ENCODE measurements around the gene HNRNPH3. TPM values are rescaled to one million over a fixed set of nuclear protein-coding genes. Genes with fewer than 3 reads are reported as not detected.
A peak's percentile ranks its signal among the peaks of the same experiment; 100 is the strongest.

HNRNPH3 gene
- total RNA-seq, 1 donor from 2014 or later: 19.3 TPM

DNA sequence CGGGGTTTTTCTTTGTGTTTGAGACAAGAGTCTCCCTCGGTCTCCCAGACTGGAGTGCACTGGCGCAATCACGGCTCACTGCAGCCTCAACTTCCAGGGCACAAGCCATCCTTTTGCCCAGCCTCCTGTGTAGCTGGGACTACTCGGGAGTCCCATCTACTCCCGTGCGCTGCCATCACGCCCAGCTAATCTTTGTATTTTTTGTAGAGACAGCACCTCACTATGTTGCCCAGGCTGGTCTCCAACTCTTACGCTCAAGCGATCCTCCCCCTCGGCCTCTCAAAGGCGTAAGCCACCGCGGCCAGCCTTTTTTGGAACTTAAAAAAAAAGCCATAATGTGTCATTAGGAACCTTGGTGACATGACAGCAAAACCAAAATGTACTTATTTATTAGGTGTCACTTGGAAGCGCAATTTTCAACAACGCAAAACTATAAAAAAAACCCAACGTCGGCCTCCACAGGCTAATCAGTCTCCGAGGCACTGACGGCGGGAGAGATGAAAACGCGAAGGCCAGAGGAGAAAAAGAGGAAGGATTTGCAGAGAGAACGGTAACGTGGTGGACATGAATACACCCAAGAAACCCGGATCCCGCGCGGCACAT, 911 bp upstream of the HNRNPH3 start:
- peak; percentile 44 for DNase-seq (ENCODE audit: low read depth)

DNA sequence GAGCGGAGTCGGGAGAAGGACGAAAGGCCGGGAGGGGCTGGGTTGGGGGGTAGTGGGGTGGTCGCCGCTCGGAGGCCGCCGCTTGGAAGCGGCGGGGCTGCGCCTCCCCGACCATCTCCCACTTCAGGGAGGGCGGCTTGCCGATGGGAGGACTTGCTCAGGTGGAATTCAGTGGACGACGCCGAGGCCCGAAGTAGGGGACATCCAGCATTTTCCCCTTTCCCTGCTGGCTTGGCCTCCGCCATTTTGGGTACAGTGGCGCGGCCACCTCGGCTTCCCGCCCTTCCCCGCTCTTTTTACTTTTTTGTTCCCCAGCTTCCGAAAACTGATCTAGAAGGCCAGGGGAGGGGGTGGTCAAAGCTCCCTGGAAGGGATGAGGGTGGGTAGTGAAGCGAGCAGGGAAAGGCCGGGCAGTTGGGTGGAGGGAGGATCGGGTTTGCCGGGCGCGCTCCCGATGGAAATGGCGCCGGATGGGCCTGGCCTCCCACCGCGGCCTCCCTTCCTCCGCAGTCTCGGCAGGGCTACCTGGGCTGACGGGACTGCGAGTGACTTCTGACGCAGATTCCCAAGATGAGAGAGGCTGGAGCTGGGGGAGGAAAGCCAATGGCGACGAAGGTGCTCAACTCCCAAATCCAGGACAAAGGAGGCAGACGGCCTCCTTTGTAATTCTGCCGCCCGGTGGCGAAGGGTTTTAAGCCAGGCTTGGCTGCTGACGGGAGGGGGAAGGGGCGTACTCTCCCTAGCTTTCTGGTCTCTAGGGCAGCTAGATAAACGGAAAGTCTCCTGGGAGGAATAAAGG, 594 bp downstream of the HNRNPH3 start, which contains the start of gene PBLD:
Gene PBLD (minus strand): TSS at position 670 of the 799 bp plus-strand sequence. CDS start 26,084 bp downstream, outside the sequence.
- peak; percentile 88 for DNase-seq (ENCODE audit: low read depth)

DNA sequence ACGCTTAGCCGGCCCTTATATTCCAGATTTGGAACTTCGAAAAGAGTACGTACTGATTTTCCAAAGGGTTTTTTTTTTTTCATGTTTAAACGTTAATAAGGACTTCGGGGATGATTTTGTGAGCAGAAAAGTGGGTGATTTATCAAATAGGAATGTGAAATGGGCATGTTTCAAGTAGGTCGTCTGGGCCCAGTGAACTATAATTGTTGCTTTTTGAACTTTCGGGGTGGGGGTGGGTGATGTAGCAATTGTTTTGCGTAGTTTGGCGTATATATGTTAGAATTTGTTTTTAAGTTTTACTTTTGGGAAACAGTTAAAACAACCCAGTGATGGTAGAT, 1.2 kb downstream of the HNRNPH3 start:
- no peak for DNase-seq (ENCODE audit: low read depth)

DNA sequence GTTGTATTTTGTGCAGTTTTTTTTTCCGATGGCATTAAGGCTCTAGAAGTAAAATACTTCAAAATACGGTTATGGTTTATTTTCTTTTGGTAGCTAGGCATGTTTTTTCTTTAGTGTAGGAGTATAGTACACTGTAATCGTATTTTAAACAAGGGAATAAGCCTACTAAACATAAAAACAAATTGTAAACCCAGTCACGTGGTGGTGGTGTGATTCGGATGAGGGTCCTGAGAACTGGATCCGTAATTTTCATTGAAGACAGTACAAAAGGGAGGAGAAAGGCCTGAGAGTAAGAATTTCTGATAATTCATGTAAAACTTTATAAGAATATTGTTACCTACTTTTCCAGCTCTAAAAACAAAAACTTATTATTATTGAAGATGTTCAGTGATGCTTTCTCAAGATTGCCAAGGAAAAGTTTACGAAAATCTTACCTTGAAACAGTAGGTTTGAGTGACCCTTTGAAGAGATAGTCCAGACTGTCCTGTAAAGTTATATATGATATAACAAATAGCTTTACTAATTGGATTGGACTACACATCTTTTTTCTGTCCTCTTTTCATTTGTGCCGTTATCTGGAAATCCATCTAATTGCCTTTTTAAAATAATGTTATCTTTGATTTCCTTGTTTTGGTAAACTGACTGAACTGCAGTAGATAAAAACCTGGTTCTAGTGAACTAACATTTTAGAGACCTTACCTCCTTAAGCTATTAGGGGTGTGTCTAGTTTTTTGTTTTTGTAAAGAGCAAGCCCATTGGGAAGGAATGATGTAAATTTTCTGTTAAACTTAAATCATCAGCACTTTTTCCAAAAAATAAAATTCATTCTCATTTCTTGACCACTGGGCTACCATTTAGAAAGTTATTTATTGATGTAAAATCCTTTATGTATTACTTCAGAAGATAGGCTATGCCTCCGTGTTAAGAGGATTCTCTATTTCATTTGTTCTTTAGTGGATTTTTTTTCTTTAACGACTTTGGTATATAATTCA, 1.9 kb downstream of the HNRNPH3 start:
- no peak for DNase-seq (ENCODE audit: low read depth)

DNA sequence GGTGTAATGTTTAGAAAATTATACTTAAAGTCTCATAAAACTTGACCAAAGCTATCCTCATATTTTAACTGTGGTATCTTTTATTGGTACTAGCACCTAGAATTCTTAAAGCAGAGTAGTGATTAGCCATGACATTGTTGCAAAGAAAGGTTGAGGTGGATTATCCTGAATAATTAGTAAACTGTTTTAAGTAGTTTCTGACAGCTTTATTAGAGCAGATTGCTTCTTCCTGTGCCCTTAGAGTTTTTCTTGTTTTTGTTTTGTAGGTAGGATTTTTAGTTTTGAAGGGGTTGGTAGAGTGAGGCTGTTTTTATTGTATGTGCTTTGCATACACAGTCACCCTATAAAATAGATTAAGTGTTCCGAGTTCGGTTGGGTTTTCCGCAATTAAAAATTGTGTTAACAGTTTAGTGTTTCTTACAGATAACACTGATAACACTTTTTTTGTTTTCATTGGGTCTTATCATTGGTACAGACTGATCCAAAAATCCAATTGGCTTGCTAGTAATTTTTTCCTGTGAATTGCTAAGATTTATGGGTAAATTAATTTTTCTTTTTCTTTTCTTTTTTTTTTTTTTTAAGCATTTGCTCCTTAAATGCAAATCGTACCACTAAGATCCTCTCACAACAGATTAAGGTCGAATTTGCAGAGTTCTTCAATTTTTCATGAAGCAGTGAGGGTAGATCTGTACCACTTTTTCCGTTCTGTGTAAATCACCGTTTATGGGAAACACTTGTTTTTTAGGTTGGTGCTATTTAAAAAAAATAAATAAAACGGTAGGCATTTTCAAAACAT, 3.0 kb downstream of the HNRNPH3 start:
- DNase-seq (ENCODE audit: low read depth): no peak

DNA sequence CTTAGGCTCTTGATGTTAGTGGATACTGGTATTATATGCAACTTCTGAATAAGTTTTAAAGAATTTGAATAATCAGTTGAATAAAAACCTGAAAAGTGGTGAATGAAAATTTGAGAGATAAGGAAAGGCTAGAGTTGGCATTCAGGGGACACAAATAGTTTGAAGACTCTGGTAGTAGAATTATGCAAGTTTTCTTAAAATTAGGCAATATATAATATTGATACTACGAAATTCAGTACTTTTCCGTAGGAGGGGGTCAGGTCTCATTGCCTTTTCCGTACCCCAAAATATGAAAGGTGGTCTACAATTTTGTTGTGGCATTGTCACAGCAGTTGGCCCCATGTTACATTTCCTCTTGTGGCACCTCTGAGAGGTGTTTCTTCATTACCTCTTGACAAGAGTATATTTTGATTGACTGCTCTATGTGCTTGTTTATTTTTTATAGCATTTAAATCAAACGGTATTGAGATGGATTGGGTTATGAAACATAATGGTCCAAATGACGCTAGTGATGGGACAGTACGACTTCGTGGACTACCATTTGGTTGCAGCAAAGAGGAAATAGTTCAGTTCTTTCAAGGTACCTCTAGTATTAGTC, 5.0 kb downstream of the HNRNPH3 start:
- DNase-seq (ENCODE audit: low read depth): no peak

DNA sequence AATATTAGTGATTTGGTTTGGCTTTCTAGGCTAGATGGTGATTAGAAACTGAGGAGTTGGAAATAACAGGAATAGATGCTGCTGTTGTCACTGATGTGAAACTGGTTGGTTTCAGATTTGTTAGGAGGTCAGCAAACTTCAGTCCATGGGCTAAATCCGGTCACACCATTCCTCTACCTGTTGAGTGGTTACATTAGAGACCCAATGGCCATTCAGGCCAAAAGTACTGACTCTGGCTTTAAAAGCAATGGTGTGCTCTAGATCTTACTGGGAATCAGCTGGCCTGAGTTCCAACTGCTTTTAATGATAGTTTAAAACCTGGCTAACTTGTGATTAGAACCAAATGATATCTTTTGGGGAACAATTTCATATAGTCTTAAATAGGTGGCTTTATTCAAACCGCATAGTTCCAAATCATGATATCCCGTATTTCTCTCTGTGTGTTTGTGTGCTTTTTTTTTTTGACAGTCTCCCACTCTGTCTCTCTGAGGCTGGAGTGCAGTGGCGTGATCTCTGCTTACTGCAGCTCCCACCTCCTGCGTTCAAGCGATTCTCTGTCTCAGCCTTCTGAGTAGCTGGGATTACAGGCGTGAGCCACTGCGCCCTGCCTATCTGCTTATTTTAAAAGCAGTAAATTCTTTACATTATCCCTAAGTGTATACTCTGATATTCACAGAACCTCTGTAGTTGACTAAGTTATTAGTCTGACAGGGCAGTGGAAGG, 8.7 kb downstream of the HNRNPH3 start:
- DNase-seq (ENCODE audit: low read depth): no peak

DNA sequence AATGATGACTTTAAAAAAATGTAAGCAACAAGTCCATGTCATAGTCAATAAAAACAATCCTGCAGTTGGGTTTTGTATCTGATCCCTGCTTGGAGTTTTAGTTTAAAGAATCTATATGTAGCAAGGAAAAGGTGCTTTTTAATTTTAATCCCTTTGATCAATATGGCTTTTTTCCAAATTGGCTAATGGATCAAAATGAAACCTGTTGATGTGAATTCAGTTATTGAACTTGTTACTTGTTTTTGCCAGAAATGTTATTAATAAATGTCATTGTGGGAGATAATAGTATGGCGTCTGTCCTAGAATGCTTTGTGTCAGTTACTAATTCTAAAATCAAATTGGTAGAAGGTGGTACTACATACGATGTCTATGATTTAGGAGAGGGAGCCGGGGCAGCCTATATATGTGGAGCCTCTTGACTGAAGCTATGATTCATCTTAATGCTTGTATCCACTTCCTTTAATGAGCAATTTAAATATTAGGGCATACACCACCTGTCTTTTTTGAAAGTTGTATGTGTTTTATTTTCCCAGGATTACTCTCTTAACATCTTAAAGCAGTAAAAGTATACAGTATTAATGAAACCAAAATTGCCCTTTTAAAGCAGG, 11.1 kb downstream of the HNRNPH3 start:
- DNase-seq (ENCODE audit: low read depth): no peak

DNA sequence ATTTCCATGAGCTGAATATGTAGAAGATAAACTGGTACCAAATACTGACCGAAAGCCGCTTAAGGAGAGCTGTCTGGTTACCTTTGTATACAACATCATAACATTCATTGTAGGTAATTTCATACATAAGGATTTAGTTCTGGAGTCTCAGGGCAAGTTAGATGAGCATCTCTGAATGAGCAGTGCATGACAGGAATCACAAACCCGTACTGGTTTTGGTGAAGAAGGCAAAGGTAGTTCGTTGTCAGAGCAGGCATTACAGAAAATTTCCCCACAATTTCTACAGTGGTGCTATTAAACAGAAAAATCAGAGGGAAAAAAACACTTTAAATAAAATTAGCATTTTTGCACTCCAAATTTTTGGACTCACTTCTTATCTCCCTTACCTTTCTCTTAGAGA, 13.8 kb downstream of the HNRNPH3 start:
- DNase-seq (ENCODE audit: low read depth): no peak

DNA sequence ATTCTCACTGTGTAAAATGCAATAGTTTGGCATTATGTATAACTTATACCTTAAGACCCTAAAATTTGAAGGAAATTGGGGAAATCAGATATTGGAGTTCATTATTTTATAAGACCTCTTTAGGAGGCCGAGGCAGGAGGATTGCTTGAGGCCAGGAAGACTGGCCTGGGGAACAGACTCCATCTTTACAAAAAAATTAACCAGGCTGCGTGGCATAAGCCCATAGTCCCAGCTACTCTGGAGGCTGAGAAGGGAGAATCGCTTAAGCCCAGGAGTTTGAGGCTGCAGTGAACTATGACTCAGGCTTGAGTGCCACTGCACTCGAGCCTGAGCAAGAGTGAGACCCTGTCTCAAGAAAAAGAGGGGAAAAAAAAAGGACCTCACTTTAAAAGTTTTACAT, 14.9 kb downstream of the HNRNPH3 start:
- no peak for DNase-seq (ENCODE audit: low read depth)

DNA sequence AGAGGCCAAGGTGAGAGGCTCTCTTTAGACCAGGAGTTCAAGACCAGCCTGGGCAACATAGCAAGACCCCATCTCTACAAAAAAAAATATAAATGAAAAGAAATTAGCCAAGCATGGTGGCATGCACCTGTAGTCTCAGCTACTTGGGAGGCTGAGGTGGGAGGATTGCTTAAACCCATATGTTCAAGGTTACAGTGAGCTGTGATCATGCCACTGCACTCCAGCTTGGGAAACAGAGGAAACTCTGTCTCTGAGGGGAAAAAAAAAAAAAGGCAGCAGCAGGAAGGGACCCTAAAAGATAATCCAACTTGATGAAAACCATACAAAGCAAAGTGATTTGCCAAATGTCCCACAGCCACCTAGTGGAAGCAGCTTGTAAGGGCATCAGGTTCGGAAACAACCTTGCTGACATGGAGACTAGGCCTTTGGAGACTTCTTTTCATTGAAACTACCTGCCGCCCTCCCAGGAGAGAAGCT, 16.4 kb downstream of the HNRNPH3 start:
- DNase-seq (ENCODE audit: low read depth): peak; percentile 40

DNA sequence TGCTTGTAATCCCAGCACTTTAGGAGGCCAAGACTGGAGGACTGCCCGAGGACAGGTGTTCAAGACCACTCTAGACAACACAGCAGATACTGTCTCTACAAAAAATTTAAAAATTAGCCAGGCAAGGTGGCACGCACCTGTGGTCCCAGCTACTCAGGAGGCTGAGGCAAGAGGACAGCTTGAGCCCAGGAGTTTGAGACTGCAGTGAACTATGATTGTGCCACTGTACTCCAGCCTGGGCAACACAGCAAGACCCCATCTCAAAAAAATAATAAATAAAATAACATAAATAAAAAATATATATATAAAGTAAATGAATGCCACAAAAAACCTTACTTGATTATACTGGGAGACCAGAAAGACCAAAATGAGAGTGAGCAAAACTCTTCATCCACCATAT, 21.7 kb downstream of the HNRNPH3 start:
- DNase-seq (ENCODE audit: low read depth): no peak

DNA sequence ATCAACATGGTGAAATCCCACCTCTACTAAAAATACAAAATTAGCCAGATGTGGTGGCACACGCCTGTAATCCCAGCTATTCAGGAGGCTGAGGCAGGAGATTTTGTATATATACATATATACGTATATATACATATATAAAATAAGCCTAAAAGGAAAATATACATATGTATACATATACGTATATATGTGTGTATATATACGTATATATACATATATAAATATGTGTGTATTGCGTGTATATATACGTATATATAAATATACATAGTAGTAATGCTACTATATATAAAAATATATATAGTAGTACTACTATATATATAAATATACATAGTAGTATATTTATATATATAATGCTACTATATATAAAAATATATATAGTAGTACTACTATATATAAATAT, 27.3 kb downstream of the HNRNPH3 start:
- no peak for DNase-seq (ENCODE audit: low read depth)

DNA sequence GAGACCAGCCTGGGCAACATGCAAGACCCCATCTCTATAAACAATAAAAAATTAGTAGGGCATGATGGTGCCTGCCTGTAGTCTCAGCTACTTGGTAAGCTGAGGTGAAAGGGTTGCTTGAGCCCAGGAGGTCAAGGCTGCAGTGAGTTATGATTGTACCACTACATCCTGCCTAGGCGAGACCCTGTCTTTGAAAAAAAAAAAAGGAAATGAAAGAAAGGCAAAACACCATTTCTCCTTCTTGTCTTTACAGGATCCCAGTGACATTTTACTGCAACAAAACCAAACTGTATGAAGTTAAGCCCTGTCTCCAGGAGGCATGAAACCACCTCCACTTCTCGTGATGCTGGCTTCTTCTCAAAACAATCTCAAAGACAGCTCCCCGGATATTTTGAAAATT, 30.7 kb downstream of the HNRNPH3 start:
- no peak for DNase-seq (ENCODE audit: low read depth)

DNA sequence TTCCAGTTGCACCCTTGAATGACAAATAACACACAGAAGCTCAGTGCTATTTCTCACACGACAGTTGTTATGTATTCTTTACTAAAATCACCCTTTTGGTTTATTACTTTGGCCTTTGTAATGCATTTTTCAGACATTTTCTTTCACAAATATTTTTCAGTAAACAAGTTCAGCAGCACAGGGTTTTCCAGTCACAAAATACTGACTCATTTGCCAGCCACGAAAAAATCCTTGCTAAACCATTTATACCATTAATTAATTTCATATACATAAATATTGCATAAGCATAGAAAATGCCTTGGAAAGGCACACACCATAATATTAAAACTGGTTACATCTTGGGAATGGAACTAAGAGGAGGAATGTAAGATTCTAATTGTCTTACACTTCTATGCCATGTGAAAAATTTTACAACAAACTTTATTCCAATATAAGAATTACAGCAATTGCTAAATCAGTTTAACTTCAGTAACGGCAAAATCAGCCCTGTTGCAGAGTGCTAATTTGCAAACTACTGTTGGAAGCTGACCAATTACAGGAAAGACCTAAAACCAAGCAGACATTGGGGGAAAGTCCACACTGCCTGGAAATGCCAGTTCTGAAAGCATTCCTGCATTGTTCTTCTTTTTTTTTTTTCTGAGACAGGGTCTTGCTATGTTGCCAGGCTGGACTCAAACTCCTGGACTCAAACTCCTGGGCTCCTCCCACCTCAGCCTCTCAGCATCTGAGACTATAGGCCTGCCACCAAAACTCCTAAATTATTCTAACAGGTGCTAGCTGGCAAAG, 32.4 kb downstream of the HNRNPH3 start:
- no peak for DNase-seq (ENCODE audit: low read depth)

DNA sequence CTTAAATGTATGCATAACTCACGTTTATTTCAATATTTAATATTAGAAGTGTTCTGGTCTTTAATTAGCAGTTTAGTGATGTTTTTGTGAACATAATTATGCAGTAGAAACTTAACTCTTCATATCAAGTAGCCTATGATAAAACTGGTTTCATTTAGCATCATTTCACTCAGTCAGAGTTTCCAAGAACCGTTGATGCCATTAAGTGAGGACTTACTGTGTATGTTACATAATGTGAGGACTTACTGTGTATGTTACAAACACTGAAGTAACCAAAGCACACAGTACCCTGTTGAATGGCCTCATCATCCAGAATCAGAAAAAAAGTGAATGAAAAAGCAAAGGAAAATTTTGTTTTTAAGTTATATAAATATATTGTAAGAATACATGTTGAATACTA, 33.7 kb downstream of the HNRNPH3 start:
- no peak for DNase-seq (ENCODE audit: low read depth)

DNA sequence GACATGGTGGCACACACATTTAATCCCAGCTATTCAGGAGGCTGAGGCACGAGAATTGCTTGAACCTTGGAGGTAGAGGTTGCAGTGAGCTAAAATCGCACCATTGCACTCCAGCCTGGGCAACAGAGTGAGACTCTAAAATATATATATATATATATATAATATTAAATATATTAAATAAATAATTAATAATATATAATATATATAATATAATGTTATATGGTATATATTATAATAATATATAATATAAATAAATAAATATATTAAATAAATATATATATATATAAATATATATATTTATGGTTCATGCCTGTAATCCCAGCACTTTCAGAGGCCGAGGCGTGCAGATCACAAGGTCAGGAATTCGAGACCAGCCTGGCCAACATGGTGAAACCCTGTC, 34.7 kb downstream of the HNRNPH3 start:
- DNase-seq (ENCODE audit: low read depth): no peak

DNA sequence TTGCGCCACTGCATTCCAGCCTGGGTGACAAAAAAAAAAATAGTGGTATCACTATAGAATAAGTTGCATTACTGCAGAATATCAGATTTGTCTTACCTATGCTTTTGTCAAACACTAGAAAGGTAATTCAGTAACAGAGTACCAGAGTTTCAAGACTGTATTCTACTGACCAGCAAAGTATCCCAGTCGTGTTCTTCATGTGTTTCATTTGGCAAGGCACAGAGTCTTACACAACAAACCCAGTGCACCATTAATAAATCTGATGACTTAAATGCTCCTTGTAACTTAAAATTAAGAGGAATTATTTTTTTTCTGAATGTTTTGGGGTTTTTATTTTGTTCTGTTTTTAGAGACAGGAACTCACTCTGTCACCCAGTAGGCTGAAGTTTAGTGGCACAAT, 35.3 kb downstream of the HNRNPH3 start:
- no peak for DNase-seq (ENCODE audit: low read depth)

DNA sequence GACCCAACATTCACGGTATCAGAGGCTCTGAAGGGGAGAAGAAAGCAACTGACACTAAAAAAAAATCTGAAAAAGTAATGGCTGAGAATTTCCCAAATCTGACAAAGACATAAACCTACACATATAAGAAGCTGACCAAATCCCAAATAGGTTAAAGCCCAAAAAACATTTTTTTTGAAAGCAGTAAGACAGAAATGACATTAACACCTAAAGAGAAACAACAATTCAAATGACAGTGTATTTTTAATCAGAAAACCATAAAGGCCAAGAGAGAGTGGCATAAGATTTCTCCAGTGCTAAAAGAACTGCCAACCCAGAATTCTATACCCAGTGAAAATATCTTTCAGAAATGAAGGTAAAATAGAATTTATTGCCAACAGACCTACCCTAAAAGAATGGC, 39.7 kb downstream of the HNRNPH3 start:
- no peak for DNase-seq (ENCODE audit: low read depth)

Data from myocyte (in vitro differentiated cells).